ENCODE data around the gene EPB42.

DNA sequence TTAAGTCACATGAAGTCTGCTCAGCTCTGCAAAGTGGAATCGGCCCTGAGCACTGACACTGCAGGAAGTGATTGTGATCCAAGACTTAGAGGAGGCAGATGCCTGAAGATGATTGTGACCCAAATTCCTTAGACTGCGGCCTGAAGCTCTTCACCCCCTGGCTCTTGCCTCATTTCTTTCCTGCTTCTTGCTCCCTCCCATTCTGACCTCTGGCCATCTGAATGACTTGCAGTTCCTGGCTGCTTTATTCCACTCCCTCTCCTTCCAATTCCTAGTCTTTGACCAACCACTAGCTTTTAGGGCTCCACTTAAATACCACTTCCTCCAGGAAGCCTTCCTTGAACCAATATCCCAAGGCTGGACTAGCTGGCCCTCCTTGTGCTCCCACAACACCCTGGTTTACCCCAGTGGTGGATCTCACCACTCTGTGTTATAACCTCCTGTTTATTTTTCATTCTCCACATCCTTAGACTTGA lies 9.9 kb upstream of the EPB42 start:
- no peak for TF ChIP-seq EZH2phosphoT487 (IDR thresholded peaks at IDR 0.05; ENCODE audit: low read depth)
- TF ChIP-seq, protein P1, sequence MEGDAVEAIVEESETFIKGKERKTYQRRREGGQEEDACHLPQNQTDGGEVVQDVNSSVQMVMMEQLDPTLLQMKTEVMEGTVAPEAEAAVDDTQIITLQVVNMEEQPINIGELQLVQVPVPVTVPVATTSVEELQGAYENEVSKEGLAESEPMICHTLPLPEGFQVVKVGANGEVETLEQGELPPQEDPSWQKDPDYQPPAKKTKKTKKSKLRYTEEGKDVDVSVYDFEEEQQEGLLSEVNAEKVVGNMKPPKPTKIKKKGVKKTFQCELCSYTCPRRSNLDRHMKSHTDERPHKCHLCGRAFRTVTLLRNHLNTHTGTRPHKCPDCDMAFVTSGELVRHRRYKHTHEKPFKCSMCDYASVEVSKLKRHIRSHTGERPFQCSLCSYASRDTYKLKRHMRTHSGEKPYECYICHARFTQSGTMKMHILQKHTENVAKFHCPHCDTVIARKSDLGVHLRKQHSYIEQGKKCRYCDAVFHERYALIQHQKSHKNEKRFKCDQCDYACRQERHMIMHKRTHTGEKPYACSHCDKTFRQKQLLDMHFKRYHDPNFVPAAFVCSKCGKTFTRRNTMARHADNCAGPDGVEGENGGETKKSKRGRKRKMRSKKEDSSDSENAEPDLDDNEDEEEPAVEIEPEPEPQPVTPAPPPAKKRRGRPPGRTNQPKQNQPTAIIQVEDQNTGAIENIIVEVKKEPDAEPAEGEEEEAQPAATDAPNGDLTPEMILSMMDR (IDR thresholded peaks at IDR 0.05; ENCODE audit: low read depth, low read length) = no peak

All from OCI-LY3 (cell line).